H9 (cell line): ENCODE results near the gene KRT84. TPM values are rescaled to one million over a fixed set of nuclear protein-coding genes. Genes with fewer than 3 reads are reported as not detected.

ENCODE experiments used
- DNase-seq: peaks from one replicate; pipeline ENCODE4 v3.0.0-alpha.2; 2017
- H2AFZ ChIP-seq: one replicate; pipeline ENCODE4 v1.6.1; 2013; ENCODE audit warnings: mild to moderate bottlenecking, low read length, control low read depth, moderate library complexity
- H2AK5ac ChIP-seq: 2 replicates; pipeline ENCODE4 v1.6.1; 2013; ENCODE audit warnings: low read length, control low read depth, mixed read lengths; ENCODE audit not compliant: insufficient read length
- H2BK120ac ChIP-seq: one replicate; pipeline ENCODE4 v1.6.1; 2013; ENCODE audit warnings: low read depth, mild to moderate bottlenecking, low read length, control low read depth, inconsistent platforms; ENCODE audit not compliant: poor library complexity, severe bottlenecking
- H2BK12ac ChIP-seq: 2 replicates; pipeline ENCODE4 v1.6.1; 2013; ENCODE audit warnings: low read length, control low read depth, mixed read lengths, low read depth; ENCODE audit not compliant: insufficient read length
- H2BK15ac ChIP-seq: 2 replicates; pipeline ENCODE4 v1.6.1; 2013; ENCODE audit warnings: low read depth, low read length, control low read depth
- H2BK20ac ChIP-seq: one replicate; pipeline ENCODE4 v1.6.1; 2013; ENCODE audit warnings: low read depth, mild to moderate bottlenecking, low read length, control low read depth, inconsistent platforms; ENCODE audit not compliant: poor library complexity, severe bottlenecking
- H2BK5ac ChIP-seq: 2 replicates; pipeline ENCODE4 v1.6.1; 2013; ENCODE audit warnings: low read length, control low read depth, mixed read lengths; ENCODE audit not compliant: insufficient read length
- H3K14ac ChIP-seq: 2 replicates; pipeline ENCODE4 v1.6.1; 2013; ENCODE audit warnings: low read length, control low read depth; ENCODE audit not compliant: insufficient read depth
- H3K18ac ChIP-seq: 2 replicates; pipeline ENCODE4 v1.6.1; 2013; ENCODE audit warnings: low read depth, mild to moderate bottlenecking, mixed read lengths, low read length, control low read depth; ENCODE audit not compliant: insufficient read length
- H3K23ac ChIP-seq: 2 replicates; pipeline ENCODE4 v1.6.1; 2013; ENCODE audit warnings: low read length, control low read depth, mixed read lengths, low read depth; ENCODE audit not compliant: insufficient read length
- H3K23me2 ChIP-seq: 2 replicates; pipeline ENCODE4 v1.6.1; 2013; ENCODE audit warnings: low read depth, mild to moderate bottlenecking, mixed read lengths, low read length, control low read depth; ENCODE audit not compliant: insufficient read length, poor library complexity, severe bottlenecking
- H3K27ac ChIP-seq: 2 replicates; pipeline ENCODE4 v1.5.1; 2013; ENCODE audit warnings: low read length, control low read depth, mixed read lengths, low read depth; ENCODE audit not compliant: insufficient read length
- H3K27me3 ChIP-seq: 2 replicates; pipeline ENCODE4 v1.6.1; 2013; ENCODE audit warnings: low read length, control low read depth, inconsistent platforms; ENCODE audit not compliant: insufficient read depth
- H3K4ac ChIP-seq: 2 replicates; pipeline ENCODE4 v1.6.1; 2013; ENCODE audit warnings: low read depth, mild to moderate bottlenecking, control low read depth, inconsistent platforms, low read length, moderate library complexity
- H3K4me1 ChIP-seq: 2 replicates; pipeline ENCODE4 v1.6.1; 2013; ENCODE audit warnings: low read length, control low read depth, inconsistent platforms; ENCODE audit not compliant: insufficient read depth
- H3K4me2 ChIP-seq: 2 replicates; pipeline ENCODE4 v1.6.1; 2013; ENCODE audit warnings: low read length, control low read depth, mixed read lengths; ENCODE audit not compliant: insufficient read length, insufficient read depth
- H3K56ac ChIP-seq: 2 replicates; pipeline ENCODE4 v1.6.1; 2013; ENCODE audit warnings: low read depth, mild to moderate bottlenecking, mixed read lengths, low read length, control low read depth; ENCODE audit not compliant: insufficient read length
- H3K79me1 ChIP-seq: 2 replicates; pipeline ENCODE4 v1.6.1; 2013; ENCODE audit warnings: low read depth, mild to moderate bottlenecking, moderate library complexity, low read length, control low read depth, inconsistent platforms; ENCODE audit not compliant: insufficient read depth, poor library complexity, severe bottlenecking
- H3K79me2 ChIP-seq: 2 replicates; pipeline ENCODE4 v1.6.1; 2013; ENCODE audit warnings: low read length, control low read depth, inconsistent platforms; ENCODE audit not compliant: insufficient read depth
- H3K9ac ChIP-seq: 2 replicates; pipeline ENCODE4 v1.6.1; 2013; ENCODE audit warnings: low read length, control low read depth, mixed read lengths; ENCODE audit not compliant: insufficient read length; ENCODE audit errors: extremely low read depth
- H3K9me3 ChIP-seq: one replicate; pipeline ENCODE4 v1.6.1; 2013; ENCODE audit warnings: low read depth, low read length, inconsistent platforms; ENCODE audit not compliant: control insufficient read depth
- H3T11ph ChIP-seq: one replicate; pipeline ENCODE4 v1.6.1; 2013; ENCODE audit warnings: mild to moderate bottlenecking, low read length, control low read depth, inconsistent platforms
- H4K20me1 ChIP-seq: one replicate; pipeline ENCODE4 v1.6.1; 2013; ENCODE audit not compliant: control insufficient read depth, insufficient read length, insufficient read depth
- H4K5ac ChIP-seq: 2 replicates; pipeline ENCODE4 v1.6.1; 2013; ENCODE audit warnings: low read depth, mild to moderate bottlenecking, mixed read lengths, low read length, control low read depth; ENCODE audit not compliant: insufficient read length
- H4K8ac ChIP-seq: replicated peaks from 2 replicates; pipeline ENCODE4 v1.6.1; 2013; ENCODE audit warnings: low read length, control low read depth, mixed read lengths, low read depth; ENCODE audit not compliant: insufficient read length
- H4K91ac ChIP-seq: 2 replicates; pipeline ENCODE4 v1.6.1; 2013; ENCODE audit warnings: low read depth, mild to moderate bottlenecking, moderate library complexity, mixed read lengths, low read length, control low read depth; ENCODE audit not compliant: insufficient read length
- H3K27ac Mint-ChIP-seq, 3 experiments: 2 replicates in 2 of 3; 3 replicates in 1 of 3; pipeline ENCODE4 v1.8.0; 2020 to 2021; ENCODE audit warnings: mixed read lengths in 3 of 3, mild to moderate bottlenecking in 1 of 3, moderate library complexity in 1 of 3
- H3K27me3 Mint-ChIP-seq: 2 replicates; pipeline ENCODE4 v1.8.0; 2021; ENCODE audit warnings: low read depth, mild to moderate bottlenecking, moderate library complexity, mixed read lengths
- H3K36me3 Mint-ChIP-seq, 3 experiments: 2 replicates in 2 of 3; 3 replicates in 1 of 3; pipeline ENCODE4 v1.8.0; 2020 to 2021; ENCODE audit warnings: low read depth in 3 of 3, mixed read lengths in 3 of 3; ENCODE audit not compliant: insufficient read depth in 1 of 3
- H3K4me1 Mint-ChIP-seq, 2 experiments: 2 replicates each; pipeline ENCODE4 v1.8.0; 2020; ENCODE audit warnings: mixed read lengths in 2 of 2
- H3K4me3 Mint-ChIP-seq, 2 experiments: 2 replicates in 1 of 2; 3 replicates in 1 of 2; pipeline ENCODE4 v1.8.0; 2020 to 2021; ENCODE audit warnings: mild to moderate bottlenecking in 2 of 2, mixed read lengths in 2 of 2, moderate library complexity in 1 of 2
- H3K9me3 Mint-ChIP-seq, 2 experiments: 2 replicates in 1 of 2; 3 replicates in 1 of 2; pipeline ENCODE4 v1.8.0; 2020; ENCODE audit warnings: mild to moderate bottlenecking in 2 of 2, mixed read lengths in 2 of 2, moderate library complexity in 1 of 2
- CTCF ChIP-seq: fragments of 200-600 bp; sonication (generic); conservative IDR thresholded peaks from 3 replicates; pipeline ENCODE4 v1.8.0; 2021; ENCODE audit warnings: antibody characterized with exemption, mild to moderate bottlenecking
- WGBS: extraction: QIAGEN DNeasy Blood & Tissue Kit; methylation state at CpG from one replicate; pipeline ENCODE4 v1.1.7; 2013; ENCODE audit warnings: missing lambda C conversion rate, low lambda C conversion rate, mixed read lengths; ENCODE audit not compliant: insufficient read length; ENCODE audit errors: extremely low coverage; 5-methylcytosine and 5-hydroxymethylcytosine counted together
- total RNA-seq: library from RNA; stranded (reverse); gene quantifications from 2 replicates; pipeline ENCODE4 v1.2.1, GENCODE V29; 2021

Gene KRT84
- total RNA-seq, 1 experiment from 2014 or later: not detected

GRCh38 chr12:52405922-52406385 lies 20.5 kb upstream of the KRT84 start, which contains the start of gene KRT82:
TSS of gene KRT82 (minus strand) at chr12:52406335. CDS start at chr12:52406277, 58 bp downstream.
- H3K23ac ChIP-seq: no peak within 1 kb of the TSS
- no peak within 1 kb of the TSS for H2BK20ac ChIP-seq
- no peaks in the 10 kb centered on the region for H3K23me2 ChIP-seq
- TF ChIP-seq CTCF: no peak
- Mint-ChIP-seq H3K4me1 (peaks cover 10 to 13% of the 10 kb centered on the region in 2 experiments), H3K27ac (no peak within 1 kb of the TSS; a peak in 1 of 7 replicates), H3K4me3 (no peak within 1 kb of the TSS), H3K36me3 (peaks cover 2 to 5% (median 2%) of the 10 kb centered on the region in 3 experiments; a peak in 4 of 7 replicates), H3K9me3 (peaks cover 13 to 14% of the 10 kb centered on the region in 2 experiments), H3K27me3 (peaks cover 5% of the 10 kb centered on the region; the same call in 1 of the 2 replicates)
- H3K4me2 ChIP-seq: no peak within 1 kb of the TSS
- no peak within 1 kb of the TSS for H4K8ac ChIP-seq
- H2AFZ ChIP-seq: no peak within 1 kb of the TSS
- WGBS: no CpG with 5 or more reads among the region's 14 CpGs
- H2BK120ac ChIP-seq: no peak within 1 kb of the TSS
- H2BK12ac ChIP-seq: no peak within 1 kb of the TSS
- no peak within 1 kb of the TSS for H3T11ph ChIP-seq
- H3K79me1 ChIP-seq: no peaks in the 10 kb centered on the region
- no peak within 1 kb of the TSS for H3K56ac ChIP-seq
- no peak within 1 kb of the TSS for H2BK15ac ChIP-seq
- H3K9me3 ChIP-seq: no peaks in the 10 kb centered on the region
- no peak within 1 kb of the TSS for H3K18ac ChIP-seq
- H2BK5ac ChIP-seq: no peak within 1 kb of the TSS
- no peaks in the 10 kb centered on the region for H3K79me2 ChIP-seq
- H3K27ac ChIP-seq: no peak within 1 kb of the TSS
- no peaks in the 10 kb centered on the region; the same call in 1 of the 2 replicates for H3K27me3 ChIP-seq
- H2AK5ac ChIP-seq: no peak within 1 kb of the TSS
- DNase-seq: no peak
- H4K20me1 ChIP-seq: no peaks in the 10 kb centered on the region
- H3K9ac ChIP-seq: no peak within 1 kb of the TSS
- peaks cover 1% of the 10 kb centered on the region; the same call in 1 of the 2 replicates for H3K4me1 ChIP-seq
- H3K4ac ChIP-seq: no peak within 1 kb of the TSS
- H3K14ac ChIP-seq: no peak within 1 kb of the TSS
- no peak within 1 kb of the TSS for H4K91ac ChIP-seq
- no peak within 1 kb of the TSS for H4K5ac ChIP-seq
